DOHH2 (cell line): Measurements from ENCODE around the gene LILRA6.
"Not testable (repeated sequence)": the region's sequence is repeated elsewhere in the genome, so short reads cannot be mapped to it uniquely, and the experiment has no call there.

Experiments used
- H3F3A ChIP-seq: fragments of 200-600 bp; sonication (generic), shearing (Covaris generic); 2 replicates; pipeline ENCODE4 v1.6.0; 2016; ENCODE audit warnings: antibody characterized with exemption, mild to moderate bottlenecking; ENCODE audit not compliant: control insufficient read depth, insufficient read depth
- H3K27ac ChIP-seq: fragments of 200-600 bp; sonication (generic); 2 replicates; pipeline ENCODE4 v1.5.1; 2014; ENCODE audit warnings: low read depth, mild to moderate bottlenecking, low read length, moderate library complexity
- H3K27me3 ChIP-seq: fragments of 200-600 bp; sonication (generic); 2 replicates; pipeline ENCODE4 v1.6.1; 2014; ENCODE audit warnings: mild to moderate bottlenecking, low read length, mixed read lengths; ENCODE audit not compliant: control insufficient read depth
- H3K36me3 ChIP-seq: fragments of 200-600 bp; sonication (generic); 2 replicates; pipeline ENCODE4 v1.6.1; 2014; ENCODE audit warnings: mild to moderate bottlenecking, low read length, moderate library complexity, mixed read lengths; ENCODE audit not compliant: control insufficient read depth
- H3K4me1 ChIP-seq: fragments of 200-600 bp; sonication (generic); 2 replicates; pipeline ENCODE4 v1.6.1; 2014; ENCODE audit warnings: mild to moderate bottlenecking, low read length, mixed read lengths; ENCODE audit not compliant: control insufficient read depth
- H3K4me2 ChIP-seq: fragments of 200-600 bp; sonication (generic); 2 replicates; pipeline ENCODE4 v1.6.0; 2014; ENCODE audit warnings: mild to moderate bottlenecking, low read length, moderate library complexity
- H3K4me3 ChIP-seq: fragments of 200-600 bp; sonication (generic); 2 replicates; pipeline ENCODE4 v1.5.1; 2014; ENCODE audit warnings: mild to moderate bottlenecking, low read length, mixed read lengths
- H3K79me2 ChIP-seq: fragments of 200-600 bp; sonication (generic); 2 replicates; pipeline ENCODE4 v1.6.1; 2014; ENCODE audit warnings: mild to moderate bottlenecking, low read length, mixed read lengths; ENCODE audit not compliant: control insufficient read depth
- H3K9me2 ChIP-seq: fragments of 200-600 bp; sonication (generic); replicated peaks from 2 replicates; pipeline ENCODE4 v1.6.1; 2014; ENCODE audit warnings: mild to moderate bottlenecking, low read length, mixed read lengths; ENCODE audit not compliant: control insufficient read depth
- H3K9me3 ChIP-seq: fragments of 200-600 bp; sonication (generic); 2 replicates; pipeline ENCODE4 v1.6.1; 2014; ENCODE audit warnings: antibody characterized with exemption, low read length, mixed read lengths; ENCODE audit not compliant: control insufficient read depth, insufficient read depth
- H4K20me1 ChIP-seq: fragments of 200-600 bp; sonication (generic); 2 replicates; pipeline ENCODE4 v1.6.0; 2014; ENCODE audit warnings: low read depth, mild to moderate bottlenecking, antibody characterized with exemption, low read length, moderate library complexity; ENCODE audit not compliant: control insufficient read depth, insufficient read depth
- EZH2phosphoT487 ChIP-seq: fragments of 200-600 bp; sonication (generic); IDR thresholded peaks from 2 replicates; pipeline ENCODE4 v1.6.1; 2017; ENCODE audit warnings: borderline replicate concordance, mild to moderate bottlenecking, antibody characterized with exemption, low read length, moderate library complexity, mixed read lengths
- TF ChIP-seq, protein P1 (sequence below): fragments of 200-600 bp; sonication (generic); IDR thresholded peaks from one replicate; pipeline ENCODE4 v1.5.1; 2014; ENCODE audit warnings: antibody characterized with exemption, mild to moderate bottlenecking, low read depth, low read length; ENCODE audit not compliant: poor library complexity, severe bottlenecking

LILRA6 gene

DNA sequence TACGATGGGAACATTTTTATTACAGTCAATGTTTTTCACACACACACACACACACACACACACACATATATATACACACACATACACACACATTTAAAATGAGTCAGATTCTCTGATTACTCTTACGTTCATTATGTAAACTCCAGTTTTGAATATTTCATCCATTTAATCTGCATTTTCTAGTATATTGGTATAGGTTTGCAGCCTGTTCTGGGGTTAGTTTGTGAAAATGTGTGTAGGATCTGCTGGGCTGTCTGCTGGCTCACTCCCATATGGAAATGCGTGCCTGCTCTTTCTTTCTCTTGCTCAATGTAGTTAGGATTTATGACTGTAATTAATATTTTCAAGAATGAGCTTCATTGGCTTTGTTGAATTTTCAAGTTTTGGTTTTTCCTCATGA is 31.2 kb upstream of the LILRA6 start:
- no peaks in the 10 kb centered on the region for H3K4me1 ChIP-seq
- H3K9me2 ChIP-seq: no peaks in the 10 kb centered on the region
- H3K27me3 ChIP-seq: peaks cover 18% of the 10 kb centered on the region
- TF ChIP-seq, protein P1, sequence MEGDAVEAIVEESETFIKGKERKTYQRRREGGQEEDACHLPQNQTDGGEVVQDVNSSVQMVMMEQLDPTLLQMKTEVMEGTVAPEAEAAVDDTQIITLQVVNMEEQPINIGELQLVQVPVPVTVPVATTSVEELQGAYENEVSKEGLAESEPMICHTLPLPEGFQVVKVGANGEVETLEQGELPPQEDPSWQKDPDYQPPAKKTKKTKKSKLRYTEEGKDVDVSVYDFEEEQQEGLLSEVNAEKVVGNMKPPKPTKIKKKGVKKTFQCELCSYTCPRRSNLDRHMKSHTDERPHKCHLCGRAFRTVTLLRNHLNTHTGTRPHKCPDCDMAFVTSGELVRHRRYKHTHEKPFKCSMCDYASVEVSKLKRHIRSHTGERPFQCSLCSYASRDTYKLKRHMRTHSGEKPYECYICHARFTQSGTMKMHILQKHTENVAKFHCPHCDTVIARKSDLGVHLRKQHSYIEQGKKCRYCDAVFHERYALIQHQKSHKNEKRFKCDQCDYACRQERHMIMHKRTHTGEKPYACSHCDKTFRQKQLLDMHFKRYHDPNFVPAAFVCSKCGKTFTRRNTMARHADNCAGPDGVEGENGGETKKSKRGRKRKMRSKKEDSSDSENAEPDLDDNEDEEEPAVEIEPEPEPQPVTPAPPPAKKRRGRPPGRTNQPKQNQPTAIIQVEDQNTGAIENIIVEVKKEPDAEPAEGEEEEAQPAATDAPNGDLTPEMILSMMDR: no peak
- TF ChIP-seq EZH2phosphoT487: no peak
- H4K20me1 ChIP-seq: no peaks in the 10 kb centered on the region
- H3K9me3 ChIP-seq: no peaks in the 10 kb centered on the region
- H3K79me2 ChIP-seq: no peaks in the 10 kb centered on the region
- no peak overlapping the region for H3K4me3 ChIP-seq
- H3K36me3 ChIP-seq: no peaks in the 10 kb centered on the region
- no peaks in the 10 kb centered on the region for H3F3A ChIP-seq
- H3K4me2 ChIP-seq: no peak overlapping the region
- no peak overlapping the region for H3K27ac ChIP-seq

GRCh38 chr19:54272181-54272580 is 29.6 kb upstream of the LILRA6 start:
- not testable (repeated sequence) for H3K9me2 ChIP-seq, H3K4me3 ChIP-seq, H3K79me2 ChIP-seq, H3K27ac ChIP-seq, H3K4me2 ChIP-seq, H4K20me1 ChIP-seq, H3K9me3 ChIP-seq, H3F3A ChIP-seq, H3K4me1 ChIP-seq, H3K36me3 ChIP-seq
- peaks cover 26% of the 10 kb centered on the region for H3K27me3 ChIP-seq

GRCh38 chr19:54271587-54271986 is 29.0 kb upstream of the LILRA6 start:
- not testable (repeated sequence) for H3K36me3 ChIP-seq, H3K9me2 ChIP-seq, H3K4me3 ChIP-seq, H4K20me1 ChIP-seq, H3K27ac ChIP-seq, H3K4me2 ChIP-seq, H3K79me2 ChIP-seq, H3K4me1 ChIP-seq, H3F3A ChIP-seq, H3K9me3 ChIP-seq
- H3K27me3 ChIP-seq: peaks cover 26% of the 10 kb centered on the region

DNA sequence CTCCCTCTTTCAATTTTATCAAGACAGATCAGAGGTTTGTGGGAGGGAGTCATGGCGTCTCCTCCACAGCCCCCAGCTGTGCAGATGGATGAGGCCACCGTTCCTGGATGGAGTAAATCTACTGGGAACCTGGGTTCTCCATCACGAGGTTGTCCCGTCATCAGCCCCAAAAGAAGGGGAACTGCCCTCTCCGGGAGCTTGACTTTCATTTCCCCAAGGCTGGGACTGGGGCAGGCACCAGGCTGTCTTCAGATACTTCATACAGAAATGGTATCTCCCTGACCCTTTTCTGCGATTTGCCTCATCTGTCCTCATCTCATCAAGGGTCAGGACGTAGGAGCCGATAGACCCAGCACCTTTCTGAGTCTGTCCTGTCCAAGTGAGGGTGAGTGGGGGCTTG is 28.5 kb upstream of the LILRA6 start:
- Histone ChIP-seq H3K27me3 (peaks cover 30% of the 10 kb centered on the region), H4K20me1 (no peaks in the 10 kb centered on the region), H3K27ac (no peak overlapping the region), H3K9me3 (no peaks in the 10 kb centered on the region), H3K4me3 (no peak overlapping the region), H3K79me2 (no peaks in the 10 kb centered on the region), H3K9me2 (no peaks in the 10 kb centered on the region), H3K4me1 (no peaks in the 10 kb centered on the region), H3K4me2 (no peak overlapping the region), H3K36me3 (no peaks in the 10 kb centered on the region), H3F3A (no peaks in the 10 kb centered on the region)
- no peak for TF ChIP-seq EZH2phosphoT487
- TF ChIP-seq, protein P1: no peak
